GM23338 (cell line): ENCODE results near the gene CRYM. TPM values are rescaled to one million over a fixed set of nuclear protein-coding genes. Genes with fewer than 3 reads are reported as not detected.
"Not testable (repeated sequence)": the region's sequence is repeated elsewhere in the genome, so short reads cannot be mapped to it uniquely, and the experiment has no call there.

Source experiments
- ATAC-seq: fragments of 200-7000 bp; cut with Tn5 transposase; 3 replicates; pipeline ENCODE4 v1.9.1; 2020
- DNase-seq: peaks from one replicate; pipeline ENCODE4 v3.0.0-alpha.2; 2015; ENCODE audit warnings: low spot score
- H2AFZ ChIP-seq: fragments of 200-600 bp; sonication (generic); 2 replicates; pipeline ENCODE4 v1.8.0; 2016; ENCODE audit warnings: antibody characterized with exemption, mild to moderate bottlenecking, moderate library complexity
- H3F3A ChIP-seq: fragments of 200-600 bp; sonication (generic); replicated peaks from 2 replicates; pipeline ENCODE4 v1.8.0; 2017; ENCODE audit warnings: antibody characterized with exemption, mixed run types, low read depth
- H3K27ac ChIP-seq: fragments of 200-600 bp; sonication (generic); 2 replicates; pipeline ENCODE4 v1.6.1; 2016; ENCODE audit warnings: low read depth
- H3K27me3 ChIP-seq: fragments of 200-600 bp; sonication (generic); 2 replicates; pipeline ENCODE4 v1.8.0; 2016; ENCODE audit warnings: mild to moderate bottlenecking, mixed run types, moderate library complexity; ENCODE audit not compliant: insufficient read depth
- H3K36me3 ChIP-seq: fragments of 200-600 bp; sonication (generic); 2 replicates; pipeline ENCODE4 v1.8.0; 2016; ENCODE audit warnings: mild to moderate bottlenecking; ENCODE audit not compliant: insufficient read depth
- H3K4me1 ChIP-seq: fragments of 200-600 bp; sonication (generic); 2 replicates; pipeline ENCODE4 v1.8.0; 2016; ENCODE audit warnings: mild to moderate bottlenecking, moderate library complexity; ENCODE audit not compliant: insufficient read depth
- H3K4me2 ChIP-seq: fragments of 200-600 bp; sonication (generic); 2 replicates; pipeline ENCODE4 v1.7.1; 2017; ENCODE audit warnings: mixed run types
- H3K4me3 ChIP-seq: fragments of 200-600 bp; sonication (generic); 2 replicates; pipeline ENCODE4 v1.6.1; 2016; ENCODE audit warnings: mixed run types
- H3K79me2 ChIP-seq: fragments of 200-600 bp; sonication (generic); replicated peaks from 2 replicates; pipeline ENCODE4 v1.8.0; 2017; ENCODE audit warnings: mild to moderate bottlenecking; ENCODE audit not compliant: insufficient read depth
- H3K9me2 ChIP-seq: fragments of 200-600 bp; sonication (generic); 2 replicates; pipeline ENCODE4 v1.8.0; 2017; ENCODE audit not compliant: insufficient read depth
- H4K20me1 ChIP-seq: fragments of 200-600 bp; sonication (generic); replicated peaks from 2 replicates; pipeline ENCODE4 v1.8.0; 2017; ENCODE audit warnings: mild to moderate bottlenecking; ENCODE audit not compliant: insufficient read depth
- H3K27ac Mint-ChIP-seq: 2 replicates; pipeline ENCODE4 v1.8.0; 2020; ENCODE audit warnings: inconsistent platforms, mild to moderate bottlenecking, moderate library complexity, mixed read lengths
- H3K27me3 Mint-ChIP-seq: 3 replicates; pipeline ENCODE4 v1.8.0; 2022; ENCODE audit warnings: low read depth, mild to moderate bottlenecking, moderate library complexity, mixed read lengths, inconsistent platforms; ENCODE audit not compliant: insufficient read depth, poor library complexity
- H3K36me3 Mint-ChIP-seq: 3 replicates; pipeline ENCODE4 v1.8.0; 2021; ENCODE audit warnings: low read depth, mild to moderate bottlenecking, inconsistent platforms, moderate library complexity, mixed read lengths
- H3K4me1 Mint-ChIP-seq: 3 replicates; pipeline ENCODE4 v1.8.0; 2020; ENCODE audit warnings: mild to moderate bottlenecking, inconsistent platforms, mixed read lengths
- H3K4me3 Mint-ChIP-seq: 3 replicates; pipeline ENCODE4 v1.8.0; 2021; ENCODE audit warnings: moderate library complexity, mild to moderate bottlenecking, inconsistent platforms, mixed read lengths
- H3K9me3 Mint-ChIP-seq: 3 replicates; pipeline ENCODE4 v1.8.0; 2020; ENCODE audit warnings: moderate library complexity, mild to moderate bottlenecking, inconsistent platforms, mixed read lengths
- CREB1 ChIP-seq: fragments of 250-450 bp; sonication (Bioruptor Pico); IDR thresholded peaks from 2 replicates; pipeline ENCODE4 v1.5.0; 2020; ENCODE audit warnings: low read depth, mild to moderate bottlenecking, moderate library complexity
- EZH2 ChIP-seq: fragments of 200-600 bp; sonication (generic); IDR thresholded peaks from one replicate; pipeline ENCODE4 v1.8.0; 2017; ENCODE audit warnings: antibody characterized with exemption, mild to moderate bottlenecking, low read depth; ENCODE audit not compliant: unreplicated experiment
- EZH2phosphoT487 ChIP-seq: fragments of 200-600 bp; sonication (generic); IDR thresholded peaks from one replicate; pipeline ENCODE4 v1.8.1; 2018; ENCODE audit warnings: antibody characterized with exemption; ENCODE audit not compliant: unreplicated experiment
- REST ChIP-seq: IDR thresholded peaks from one replicate; pipeline ENCODE4 v1.6.1; 2018; ENCODE audit warnings: antibody characterized with exemption; ENCODE audit not compliant: unreplicated experiment
- ZNF114 ChIP-seq: fragments of 250-450 bp; sonication (Bioruptor Pico); IDR thresholded peaks from 2 replicates; pipeline ENCODE4 v1.5.0; 2020; ENCODE audit warnings: mild to moderate bottlenecking, moderate library complexity
- ZNF331 ChIP-seq: fragments of 250-450 bp; sonication (Bioruptor Pico); IDR thresholded peaks from 2 replicates; pipeline ENCODE4 v1.5.0; 2020; ENCODE audit warnings: low read depth, mild to moderate bottlenecking, moderate library complexity
- polyA plus RNA-seq: library from polyadenylated mRNA; unstranded; fragments of >200 nt; fragmentation: Nextera tagmentation; extraction: Ambion mirVana; gene quantifications from 2 replicates; pipeline ENCODE4 v1.2.1, GENCODE V29; 2016
- total RNA-seq: library from RNA; depleted of rRNA; stranded (reverse); fragments of >200 nt; shearing (Covaris generic); gene quantifications from 2 replicates; pipeline ENCODE4 v1.2.3, GENCODE V29; 2014
- TF ChIP-seq, protein P1 (sequence below): IDR thresholded peaks from 2 replicates; pipeline ENCODE4 v1.6.1; 2016; ENCODE audit warnings: antibody characterized with exemption
- TF ChIP-seq, protein P2 (sequence below), 2 experiments: fragments of 200-600 bp in 1 of 2; sonication (generic) in 1 of 2; conservative IDR thresholded peaks; 2 replicates each; pipeline versions ENCODE4 v1.5.1 to v1.6.1; 2016 to 2017; ENCODE audit warnings: antibody characterized with exemption in 2 of 2, low read depth in 2 of 2, mild to moderate bottlenecking in 2 of 2, moderate library complexity in 1 of 2

Gene CRYM
- total and polyA plus RNA-seq, 2 experiments from 2014 or later, result 15.2 to 18.0 TPM

DNA sequence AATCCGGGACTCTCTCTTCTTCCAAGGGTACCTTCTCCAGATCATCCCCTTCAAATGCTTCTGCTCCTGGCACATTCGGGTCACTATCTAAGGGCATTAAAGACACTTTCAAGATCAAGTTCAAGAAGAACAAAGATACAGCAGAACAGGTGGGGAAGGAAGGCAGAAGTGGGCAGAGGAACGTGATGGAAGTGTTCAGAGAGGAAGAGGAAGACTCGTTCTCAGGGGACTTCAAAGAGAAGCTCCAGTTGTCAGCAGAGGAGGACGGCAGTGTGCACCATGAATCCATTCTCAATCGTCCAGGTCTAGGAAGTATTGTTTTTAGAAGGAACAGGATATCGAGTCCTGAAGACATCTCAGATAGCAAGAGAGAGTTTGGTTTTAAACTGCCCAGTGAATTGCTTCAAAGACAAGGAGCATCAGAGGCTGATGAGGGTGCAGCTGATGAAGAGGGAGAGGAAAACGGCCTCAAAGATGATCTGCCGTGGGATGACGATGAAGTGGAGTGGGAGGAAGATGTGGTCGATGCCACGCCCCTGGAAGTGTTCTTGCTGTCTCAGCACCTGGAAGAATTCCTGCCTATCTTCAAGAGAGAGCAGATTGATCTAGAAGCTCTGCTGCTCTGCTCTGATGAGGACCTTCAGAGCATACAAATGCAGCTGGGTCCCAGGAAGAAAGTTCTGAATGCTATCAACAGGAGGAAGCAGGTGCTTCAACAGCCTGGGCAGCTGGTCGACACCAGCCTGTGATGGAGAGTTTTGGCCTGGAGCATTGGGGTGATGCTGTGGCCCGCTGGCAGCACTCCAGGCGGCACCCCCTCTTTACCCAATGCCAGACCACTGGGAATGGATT lies 27.8 kb downstream of the CRYM start (continued):
- TF ChIP-seq CREB1 (CRISPR knock-in tag) (no peak), EZH2 (no peak), EZH2phosphoT487 (no peak), ZNF331 (CRISPR knock-in tag) (no peak), ZNF114 (no peak), REST (no peak)
- TF ChIP-seq, protein P1, sequence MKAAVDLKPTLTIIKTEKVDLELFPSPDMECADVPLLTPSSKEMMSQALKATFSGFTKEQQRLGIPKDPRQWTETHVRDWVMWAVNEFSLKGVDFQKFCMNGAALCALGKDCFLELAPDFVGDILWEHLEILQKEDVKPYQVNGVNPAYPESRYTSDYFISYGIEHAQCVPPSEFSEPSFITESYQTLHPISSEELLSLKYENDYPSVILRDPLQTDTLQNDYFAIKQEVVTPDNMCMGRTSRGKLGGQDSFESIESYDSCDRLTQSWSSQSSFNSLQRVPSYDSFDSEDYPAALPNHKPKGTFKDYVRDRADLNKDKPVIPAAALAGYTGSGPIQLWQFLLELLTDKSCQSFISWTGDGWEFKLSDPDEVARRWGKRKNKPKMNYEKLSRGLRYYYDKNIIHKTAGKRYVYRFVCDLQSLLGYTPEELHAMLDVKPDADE, result no peak
- TF ChIP-seq, protein P2, sequence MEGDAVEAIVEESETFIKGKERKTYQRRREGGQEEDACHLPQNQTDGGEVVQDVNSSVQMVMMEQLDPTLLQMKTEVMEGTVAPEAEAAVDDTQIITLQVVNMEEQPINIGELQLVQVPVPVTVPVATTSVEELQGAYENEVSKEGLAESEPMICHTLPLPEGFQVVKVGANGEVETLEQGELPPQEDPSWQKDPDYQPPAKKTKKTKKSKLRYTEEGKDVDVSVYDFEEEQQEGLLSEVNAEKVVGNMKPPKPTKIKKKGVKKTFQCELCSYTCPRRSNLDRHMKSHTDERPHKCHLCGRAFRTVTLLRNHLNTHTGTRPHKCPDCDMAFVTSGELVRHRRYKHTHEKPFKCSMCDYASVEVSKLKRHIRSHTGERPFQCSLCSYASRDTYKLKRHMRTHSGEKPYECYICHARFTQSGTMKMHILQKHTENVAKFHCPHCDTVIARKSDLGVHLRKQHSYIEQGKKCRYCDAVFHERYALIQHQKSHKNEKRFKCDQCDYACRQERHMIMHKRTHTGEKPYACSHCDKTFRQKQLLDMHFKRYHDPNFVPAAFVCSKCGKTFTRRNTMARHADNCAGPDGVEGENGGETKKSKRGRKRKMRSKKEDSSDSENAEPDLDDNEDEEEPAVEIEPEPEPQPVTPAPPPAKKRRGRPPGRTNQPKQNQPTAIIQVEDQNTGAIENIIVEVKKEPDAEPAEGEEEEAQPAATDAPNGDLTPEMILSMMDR (conservative IDR thresholded peaks at IDR 0.05; ENCODE audit: low read depth in 2 of 2), result no peak

GRCh38 chr16:21248179-21248578 lies 29.9 kb downstream of the CRYM start:
- not testable (repeated sequence) for H3K4me3 ChIP-seq, H3K36me3 Mint-ChIP-seq, H3K27me3 Mint-ChIP-seq, H3K9me3 Mint-ChIP-seq, H3K27ac Mint-ChIP-seq, H3K27ac ChIP-seq, ATAC-seq, H2AFZ ChIP-seq, H3K4me3 Mint-ChIP-seq, H4K20me1 ChIP-seq, H3K36me3 ChIP-seq, H3K4me2 ChIP-seq, H3K9me2 ChIP-seq, DNase-seq, H3F3A ChIP-seq, H3K79me2 ChIP-seq, H3K4me1 Mint-ChIP-seq, H3K27me3 ChIP-seq, H3K4me1 ChIP-seq
